ENCODE data around the gene PRR27.

Gene PRR27

GRCh38 chr4:70153937-70154336 lies at the start of gene PRR27:
PRR27 (plus strand) TSS chr4:70154237; CDS start chr4:70154376, 139 bp downstream.
- no peak for DNase-seq (ENCODE audit: insufficient read length, low spot score)
- no peak for FAIRE-seq

GRCh38 chr4:70110917-70111316 lies 43.1 kb upstream of the PRR27 start:
- FAIRE-seq, result no peak
- no peak for DNase-seq (ENCODE audit: insufficient read length, low spot score)

GRCh38 chr4:70113656-70114055 lies 40.4 kb upstream of the PRR27 start:
- DNase-seq (ENCODE audit: insufficient read length, low spot score), result no peak
- no peak for FAIRE-seq

GRCh38 chr4:70114096-70114495 lies 39.9 kb upstream of the PRR27 start:
- no peak for FAIRE-seq
- no peak for DNase-seq (ENCODE audit: insufficient read length, low spot score)

GRCh38 chr4:70120323-70120722 lies 33.7 kb upstream of the PRR27 start:
- no peak for DNase-seq (ENCODE audit: insufficient read length, low spot score)
- no peak for FAIRE-seq

GRCh38 chr4:70133473-70133872 lies 20.6 kb upstream of the PRR27 start:
- DNase-seq (ENCODE audit: insufficient read length, low spot score) (no peak), FAIRE-seq (no peak)

- FAIRE-seq, result no peak
- no peak for DNase-seq (ENCODE audit: insufficient read length, low spot score)
Observed at GRCh38 chr4:70138751-70139150, 15.3 kb upstream of the PRR27 start.

GRCh38 chr4:70151271-70151670 lies 2.8 kb upstream of the PRR27 start:
- no peak for DNase-seq (ENCODE audit: insufficient read length, low spot score)
- FAIRE-seq, result no peak

- DNase-seq (ENCODE audit: insufficient read length, low spot score) (no peak), FAIRE-seq (no peak)
Observed at GRCh38 chr4:70152088-70152487, 1.9 kb upstream of the PRR27 start.

GRCh38 chr4:70158576-70158975 lies 4.5 kb downstream of the PRR27 start:
- FAIRE-seq, result no peak
- no peak for DNase-seq (ENCODE audit: insufficient read length, low spot score)

GRCh38 chr4:70177090-70177489 lies 23.1 kb downstream of the PRR27 start:
- DNase-seq (ENCODE audit: insufficient read length, low spot score) (no peak), FAIRE-seq (no peak)

- DNase-seq (ENCODE audit: insufficient read length, low spot score) (no peak), FAIRE-seq (no peak)
Observed at GRCh38 chr4:70178075-70178660, 24.1 kb downstream of the PRR27 start.

- FAIRE-seq, result no peak
Observed at GRCh38 chr4:70179811-70180210, 25.8 kb downstream of the PRR27 start.

GRCh38 chr4:70181864-70182263 lies 27.8 kb downstream of the PRR27 start:
- no peak for FAIRE-seq
- no peak for DNase-seq (ENCODE audit: insufficient read length, low spot score)

More at GRCh38 chr4:70179811-70180210, 25.8 kb downstream of the PRR27 start:
- DNase-seq (ENCODE audit: insufficient read length, low spot score), result no peak

- DNase-seq (ENCODE audit: insufficient read length, low spot score), result no peak
- FAIRE-seq, result no peak
Observed at GRCh38 chr4:70182517-70183167, 28.6 kb downstream of the PRR27 start.

GRCh38 chr4:70183168-70183939 lies 29.3 kb downstream of the PRR27 start:
- no peak for FAIRE-seq
- no peak for DNase-seq (ENCODE audit: insufficient read length, low spot score)

- FAIRE-seq (no peak), DNase-seq (ENCODE audit: insufficient read length, low spot score) (no peak)
Observed at GRCh38 chr4:70183940-70184246, 29.9 kb downstream of the PRR27 start.

- FAIRE-seq, result no peak
- DNase-seq (ENCODE audit: insufficient read length, low spot score), result no peak
Observed at GRCh38 chr4:70187216-70187615, 33.2 kb downstream of the PRR27 start.

- no peak for FAIRE-seq
- DNase-seq (ENCODE audit: insufficient read length, low spot score), result no peak
Observed at GRCh38 chr4:70190579-70190978, 36.5 kb downstream of the PRR27 start.

- FAIRE-seq (no peak), DNase-seq (ENCODE audit: insufficient read length, low spot score) (no peak)
Observed at GRCh38 chr4:70191647-70192046, 37.6 kb downstream of the PRR27 start.

- FAIRE-seq, result no peak
Observed at GRCh38 chr4:70192895-70193294, 38.9 kb downstream of the PRR27 start.

GRCh38 chr4:70195425-70195824 lies 41.4 kb downstream of the PRR27 start, which contains the start of gene ODAM:
ODAM (plus strand) TSS chr4:70195725; CDS start chr4:70196544, 819 bp downstream.
- DNase-seq (ENCODE audit: insufficient read length, low spot score) (no peak), FAIRE-seq (no peak)

More at GRCh38 chr4:70192895-70193294, 38.9 kb downstream of the PRR27 start:
- DNase-seq (ENCODE audit: insufficient read length, low spot score), result no peak

Data from GM19239 (cell line).